Panc1 (cell line): Measurements from ENCODE around the gene TRDN. TPM values are rescaled to one million over a fixed set of nuclear protein-coding genes. Genes with fewer than 3 reads are reported as not detected.

Source experiments
- ATAC-seq: fragments of 200-7000 bp; cut with Tn5 transposase; 2 replicates; pipeline ENCODE4 v1.9.1; 2020; ENCODE audit warnings: mild to moderate bottlenecking, moderate library complexity
- BruUV-seq: library from RNA; stranded (reverse); fragments of 400-500 nt; replicated peaks from 2 replicates; lab custom pipeline; 2021; lab: Mats Ljungman, UMichigan
- CTCF ChIA-PET: fragments of 300-600 bp; sonication (Branson Sonifier 250); formaldehyde crosslinking; loops from one replicate; lab custom pipeline; 2022; ENCODE audit warnings: antibody characterized with exemption; lab: Charles Lee
- POLR2A ChIA-PET: fragments of 300-600 bp; sonication (Branson Sonifier 250); formaldehyde crosslinking; loops from one replicate; lab custom pipeline; 2022; ENCODE audit warnings: antibody characterized with exemption; lab: Charles Lee
- DNase-seq: peaks from one replicate; pipeline ENCODE4 v3.0.0-alpha.2; 2010; ENCODE audit warnings: low read depth, low spot score
- H3K27ac ChIP-seq: 2 replicates; pipeline ENCODE4 v1.5.1; 2011; ENCODE audit warnings: mild to moderate bottlenecking, low read length, inconsistent platforms
- H3K27me3 ChIP-seq: fragments of 200-500 bp; sonication (Bioruptor generic); 2 replicates; pipeline ENCODE4 v1.6.0; 2014; ENCODE audit warnings: low read length, inconsistent platforms; ENCODE audit not compliant: control insufficient read depth, insufficient read depth
- H3K36me3 ChIP-seq: fragments of 200-500 bp; sonication (Bioruptor generic); 2 replicates; pipeline ENCODE4 v1.5.1; 2014; ENCODE audit warnings: inconsistent platforms, mild to moderate bottlenecking, low read length, moderate library complexity; ENCODE audit not compliant: control insufficient read depth, insufficient read depth
- H3K4me1 ChIP-seq: 2 replicates; pipeline ENCODE4 v1.5.1; 2011; ENCODE audit warnings: inconsistent platforms, mild to moderate bottlenecking, low read length, moderate library complexity; ENCODE audit not compliant: control insufficient read depth, insufficient read depth
- H3K4me3 ChIP-seq, 2 experiments: 2 replicates each; pipeline ENCODE4 v1.5.1; 2011 to 2012; ENCODE audit warnings: low read depth in 2 of 2, low read length in 2 of 2, mild to moderate bottlenecking in 2 of 2, inconsistent platforms in 1 of 2, moderate library complexity in 1 of 2
- H3K9me3 ChIP-seq: fragments of 200-500 bp; sonication (Bioruptor generic); 2 replicates; pipeline ENCODE4 v1.5.1; 2014; ENCODE audit warnings: low read depth, mild to moderate bottlenecking, inconsistent platforms, low read length, moderate library complexity; ENCODE audit not compliant: control insufficient read depth, insufficient read depth
- POLR2AphosphoS5 ChIP-seq: IDR thresholded peaks from 2 replicates; pipeline ENCODE4 v1.6.1; 2012; ENCODE audit warnings: mild to moderate bottlenecking, low read depth, low read length, moderate library complexity
- SIN3A ChIP-seq: IDR thresholded peaks from 2 replicates; pipeline ENCODE4 v1.6.1; 2012; ENCODE audit warnings: low read depth, mild to moderate bottlenecking, low read length, moderate library complexity, borderline replicate concordance; ENCODE audit not compliant: insufficient read depth
- TCF7L2 ChIP-seq: IDR thresholded peaks from 2 replicates; pipeline ENCODE4 v1.6.1; 2011; ENCODE audit warnings: mild to moderate bottlenecking, low read depth, low read length, inconsistent platforms
- in situ Hi-C: cut with HindIII; loops from 2 replicates; pipeline ENCODE4 v1.10.0; 2016; ENCODE audit warnings: low sequenced_read_pairs, low pct_unique_long_range_greater_than_20kb
- intact Hi-C: fragments of 100-400 bp; cut with micrococcal nuclease; formaldehyde crosslinking; loops from one replicate; pipeline ENCODE4 v1.10.0; 2022; ENCODE audit not compliant: unreplicated experiment
- total RNA-seq: library from RNA; stranded (reverse); gene quantifications from one replicate; pipeline ENCODE4 v1.2.1, GENCODE V29; 2021; ENCODE audit not compliant: unreplicated experiment
- TF ChIP-seq, protein P1 (sequence below), 2 experiments: IDR thresholded peaks; 2 replicates each; pipeline ENCODE4 v1.6.1; 2011 to 2012; ENCODE audit warnings: low read depth in 2 of 2, control low read depth in 1 of 2, low read length in 1 of 2, mild to moderate bottlenecking in 1 of 2, moderate library complexity in 1 of 2; ENCODE audit not compliant: insufficient read depth in 1 of 2
- TF ChIP-seq, protein P2 (sequence below): fragments of 450-650 bp; IDR thresholded peaks from 2 replicates; pipeline ENCODE4 v1.5.1; 2017; ENCODE audit warnings: mild to moderate bottlenecking

Gene TRDN
- total RNA-seq, 1 experiment from 2014 or later = not detected

DNA sequence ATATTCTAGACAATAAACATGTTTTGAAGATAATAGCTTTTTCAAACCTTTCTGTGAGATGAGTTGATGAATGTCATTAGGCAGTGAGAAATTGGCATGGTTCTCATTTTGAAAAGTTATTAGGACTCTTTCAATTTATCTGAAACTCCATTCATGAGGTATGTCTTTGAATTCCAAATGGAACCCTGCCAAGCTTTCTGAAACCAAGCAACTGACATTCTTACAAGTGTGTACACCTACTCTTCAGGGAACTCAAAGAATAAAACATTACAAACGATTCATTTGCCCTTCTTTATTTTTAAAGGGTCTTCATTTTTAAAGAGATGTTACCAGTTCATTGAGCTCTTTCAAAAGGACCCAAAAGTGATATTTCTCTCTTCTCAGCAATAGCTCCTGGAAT lies 2.1 kb upstream of the TRDN start:
- Histone ChIP-seq H3K9me3 (no peaks in the 10 kb centered on the region), H3K4me3 (no peak overlapping the region), H3K4me1 (no peaks in the 10 kb centered on the region), H3K27me3 (no peaks in the 10 kb centered on the region), H3K27ac (no peak overlapping the region), H3K36me3 (no peaks in the 10 kb centered on the region)
- no peak for ATAC-seq
- ChIA-PET CTCF (no interaction called here), POLR2A (no interaction called here)
- intact Hi-C loops (no loop called here), in situ Hi-C loops (no loop called here)
- TF ChIP-seq, protein P1, sequence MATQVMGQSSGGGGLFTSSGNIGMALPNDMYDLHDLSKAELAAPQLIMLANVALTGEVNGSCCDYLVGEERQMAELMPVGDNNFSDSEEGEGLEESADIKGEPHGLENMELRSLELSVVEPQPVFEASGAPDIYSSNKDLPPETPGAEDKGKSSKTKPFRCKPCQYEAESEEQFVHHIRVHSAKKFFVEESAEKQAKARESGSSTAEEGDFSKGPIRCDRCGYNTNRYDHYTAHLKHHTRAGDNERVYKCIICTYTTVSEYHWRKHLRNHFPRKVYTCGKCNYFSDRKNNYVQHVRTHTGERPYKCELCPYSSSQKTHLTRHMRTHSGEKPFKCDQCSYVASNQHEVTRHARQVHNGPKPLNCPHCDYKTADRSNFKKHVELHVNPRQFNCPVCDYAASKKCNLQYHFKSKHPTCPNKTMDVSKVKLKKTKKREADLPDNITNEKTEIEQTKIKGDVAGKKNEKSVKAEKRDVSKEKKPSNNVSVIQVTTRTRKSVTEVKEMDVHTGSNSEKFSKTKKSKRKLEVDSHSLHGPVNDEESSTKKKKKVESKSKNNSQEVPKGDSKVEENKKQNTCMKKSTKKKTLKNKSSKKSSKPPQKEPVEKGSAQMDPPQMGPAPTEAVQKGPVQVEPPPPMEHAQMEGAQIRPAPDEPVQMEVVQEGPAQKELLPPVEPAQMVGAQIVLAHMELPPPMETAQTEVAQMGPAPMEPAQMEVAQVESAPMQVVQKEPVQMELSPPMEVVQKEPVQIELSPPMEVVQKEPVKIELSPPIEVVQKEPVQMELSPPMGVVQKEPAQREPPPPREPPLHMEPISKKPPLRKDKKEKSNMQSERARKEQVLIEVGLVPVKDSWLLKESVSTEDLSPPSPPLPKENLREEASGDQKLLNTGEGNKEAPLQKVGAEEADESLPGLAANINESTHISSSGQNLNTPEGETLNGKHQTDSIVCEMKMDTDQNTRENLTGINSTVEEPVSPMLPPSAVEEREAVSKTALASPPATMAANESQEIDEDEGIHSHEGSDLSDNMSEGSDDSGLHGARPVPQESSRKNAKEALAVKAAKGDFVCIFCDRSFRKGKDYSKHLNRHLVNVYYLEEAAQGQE (IDR thresholded peaks at IDR 0.05; ENCODE audit: insufficient read depth in 1 of 2, low read depth in 2 of 2, low read length in 1 of 2) = no peak
- TF ChIP-seq, protein P2, sequence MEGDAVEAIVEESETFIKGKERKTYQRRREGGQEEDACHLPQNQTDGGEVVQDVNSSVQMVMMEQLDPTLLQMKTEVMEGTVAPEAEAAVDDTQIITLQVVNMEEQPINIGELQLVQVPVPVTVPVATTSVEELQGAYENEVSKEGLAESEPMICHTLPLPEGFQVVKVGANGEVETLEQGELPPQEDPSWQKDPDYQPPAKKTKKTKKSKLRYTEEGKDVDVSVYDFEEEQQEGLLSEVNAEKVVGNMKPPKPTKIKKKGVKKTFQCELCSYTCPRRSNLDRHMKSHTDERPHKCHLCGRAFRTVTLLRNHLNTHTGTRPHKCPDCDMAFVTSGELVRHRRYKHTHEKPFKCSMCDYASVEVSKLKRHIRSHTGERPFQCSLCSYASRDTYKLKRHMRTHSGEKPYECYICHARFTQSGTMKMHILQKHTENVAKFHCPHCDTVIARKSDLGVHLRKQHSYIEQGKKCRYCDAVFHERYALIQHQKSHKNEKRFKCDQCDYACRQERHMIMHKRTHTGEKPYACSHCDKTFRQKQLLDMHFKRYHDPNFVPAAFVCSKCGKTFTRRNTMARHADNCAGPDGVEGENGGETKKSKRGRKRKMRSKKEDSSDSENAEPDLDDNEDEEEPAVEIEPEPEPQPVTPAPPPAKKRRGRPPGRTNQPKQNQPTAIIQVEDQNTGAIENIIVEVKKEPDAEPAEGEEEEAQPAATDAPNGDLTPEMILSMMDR = no peak
- no TSS peak for BruUV-seq
- DNase-seq = no peak

DNA sequence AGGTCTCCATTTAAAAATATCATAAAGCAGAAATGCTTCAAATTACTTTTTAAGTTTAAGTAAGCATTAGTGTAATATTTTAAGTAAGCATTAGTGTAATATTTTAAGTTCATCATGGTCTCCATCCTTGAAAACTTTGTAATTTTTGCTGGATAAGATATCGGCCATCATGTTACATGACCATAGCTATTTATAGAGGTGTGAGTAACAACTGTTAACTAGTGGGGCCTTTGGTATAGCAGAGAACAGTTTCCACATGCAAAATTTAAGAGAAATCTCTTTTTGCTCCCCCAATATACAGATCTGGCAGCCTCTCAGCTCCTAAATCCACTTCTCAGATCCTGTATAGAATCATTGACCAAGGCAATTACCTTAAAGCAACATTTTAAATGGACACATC lies 468 bp downstream of the TRDN start:
- H3K4me3 ChIP-seq = no peak overlapping the region
- in situ Hi-C loops = no loop called here
- H3K36me3 ChIP-seq = no peaks in the 10 kb centered on the region
- CTCF ChIA-PET = no interaction called here
- ATAC-seq (no peak), DNase-seq (no peak)
- BruUV-seq = no TSS peak
- intact Hi-C loops = no loop called here
- H3K27ac ChIP-seq = no peak overlapping the region
- POLR2A ChIA-PET = no interaction called here
- no peak for TF ChIP-seq TCF7L2
- TF ChIP-seq, protein P2 = no peak
- TF ChIP-seq, protein P1 (IDR thresholded peaks at IDR 0.05; ENCODE audit: insufficient read depth in 1 of 2, low read depth in 2 of 2, low read length in 1 of 2) = no peak
- TF ChIP-seq POLR2AphosphoS5 = no peak
- no peak for TF ChIP-seq SIN3A
- no peaks in the 10 kb centered on the region for H3K9me3 ChIP-seq
- no peaks in the 10 kb centered on the region for H3K27me3 ChIP-seq
- H3K4me1 ChIP-seq = no peaks in the 10 kb centered on the region
